Measurements from ENCODE around the gene OTOF. TPM values are rescaled to one million over a fixed set of nuclear protein-coding genes. Genes with fewer than 3 reads are reported as not detected.

OTOF gene
- total RNA-seq, 6 experiments from 2014 or later = 0.06 to 0.12 TPM; not detected in 4

GRCh38 chr2:26407526-26407925, 70.4 kb downstream of the OTOF start:
- H3K4me3 ChIP-seq = no peak overlapping the region
- no peaks in the 10 kb centered on the region for H3K27me3 ChIP-seq
- no peak overlapping the region for H3K27ac ChIP-seq
- DNase-seq = no peak
- no peaks in the 10 kb centered on the region for H3K9me3 ChIP-seq
- ATAC-seq = no peak
- H3K36me3 ChIP-seq = no peaks in the 10 kb centered on the region
- 57% methylated on average over 6 of the region's 9 CpGs for WGBS (ENCODE audit: insufficient coverage, low coverage, low lambda C conversion rate, missing lambda C conversion rate)
- no peak for TF ChIP-seq POLR2A (IDR thresholded peaks at IDR 0.05)
- no peak for TF ChIP-seq CTCF (IDR thresholded peaks at IDR 0.05)
- H3K4me1 ChIP-seq = peaks cover 0 to 3% (median 1%) of the 10 kb centered on the region in 4 donors
- intact Hi-C loops (cut with DNase I) = no loop called here

Other genes with a start within 250 kb of the OTOF start
- 100 to 1,000 TPM; 115 to 246 (median 160) TPM for gene HADHA, start 233.5 kb downstream of the OTOF start, total RNA-seq
- 100 to 1,000 TPM; 129 to 295 (median 219) TPM for gene HADHB, start 233.2 kb downstream of the OTOF start, total RNA-seq
- 10 to 100 TPM; 24.1 to 39.1 (median 33.7) TPM for gene SELENOI, start 132.0 kb downstream of the OTOF start, total RNA-seq
- under 1 TPM in 3 of 6 experiments, not detected in 3; 0.07 to 0.51 (median 0.15) TPM for gene ADGRF3, start 131.3 kb downstream of the OTOF start, total RNA-seq
- under 1 TPM in 2 of 6 experiments, not detected in 4; 0.31 TPM for gene DRC1, start 76.2 kb downstream of the OTOF start, total RNA-seq
- gene CIB4, start 163.2 kb upstream of the OTOF start, total RNA-seq = not detected
- gene KCNK3, start 214.6 kb upstream of the OTOF start, total RNA-seq = under 1 TPM; 0.18 to 0.43 (median 0.33) TPM